ENCODE results near the gene IPO11.

- TF ChIP-seq CTCF (IDR thresholded peaks at IDR 0.05) (no peak), POLR2A (IDR thresholded peaks at IDR 0.05) (no peak)
Observed at GRCh38 chr5:62560786-62561185, 148.2 kb downstream of the IPO11 start.
